ENCODE data around the gene GIMAP7.
"Not testable (repeated sequence)": the region's sequence is repeated elsewhere in the genome, so short reads cannot be mapped to it uniquely, and the experiment has no call there.

GIMAP7 gene

DNA sequence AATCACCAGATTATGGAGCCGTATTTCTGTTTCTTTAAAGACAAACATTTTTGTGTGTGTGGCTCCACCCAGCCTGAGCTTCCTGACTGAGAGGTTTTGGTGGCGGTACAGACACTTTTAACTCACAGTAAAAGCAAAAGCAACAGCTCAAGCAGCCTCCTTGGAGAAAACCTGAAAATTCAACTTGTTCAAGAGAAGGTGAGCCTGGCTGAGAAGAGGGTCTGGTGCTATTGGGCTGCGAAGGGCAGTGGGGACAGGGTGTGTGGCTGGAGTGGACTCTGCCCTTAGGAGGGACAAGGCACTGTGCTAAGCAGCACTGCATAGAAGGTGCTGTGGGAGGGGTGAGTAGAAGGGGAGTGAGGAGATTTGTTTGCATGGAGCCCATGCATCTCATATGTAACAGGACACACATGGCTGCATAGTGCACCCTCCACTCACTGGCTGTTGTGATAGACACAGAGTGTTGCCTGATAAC is at the start of gene GIMAP7:
GIMAP7 (plus strand) TSS at position 125 of the 475 bp plus-strand sequence. CDS start 5,103 bp downstream, outside the sequence.
- DNase-seq, result no peak

DNA sequence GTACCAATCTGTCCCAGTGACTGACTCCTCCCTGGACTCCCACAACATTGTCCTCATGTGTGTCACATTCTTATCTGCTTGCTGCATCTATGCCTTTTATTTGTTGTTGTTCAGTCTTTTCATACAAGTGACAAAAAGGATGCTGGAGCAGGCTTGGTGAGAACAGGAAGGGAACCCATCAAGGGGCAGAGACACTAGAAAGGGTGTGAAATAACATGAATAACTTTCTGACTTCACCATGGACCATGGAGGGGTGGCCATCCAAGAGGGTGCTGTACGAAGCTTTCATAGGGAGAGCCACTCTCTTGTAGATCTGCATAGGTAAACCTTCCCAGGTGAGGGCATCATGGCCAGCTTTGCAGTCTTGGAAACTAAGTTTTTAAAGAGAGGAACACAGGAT is 49.7 kb upstream of the GIMAP7 start:
- DNase-seq, result no peak

DNA sequence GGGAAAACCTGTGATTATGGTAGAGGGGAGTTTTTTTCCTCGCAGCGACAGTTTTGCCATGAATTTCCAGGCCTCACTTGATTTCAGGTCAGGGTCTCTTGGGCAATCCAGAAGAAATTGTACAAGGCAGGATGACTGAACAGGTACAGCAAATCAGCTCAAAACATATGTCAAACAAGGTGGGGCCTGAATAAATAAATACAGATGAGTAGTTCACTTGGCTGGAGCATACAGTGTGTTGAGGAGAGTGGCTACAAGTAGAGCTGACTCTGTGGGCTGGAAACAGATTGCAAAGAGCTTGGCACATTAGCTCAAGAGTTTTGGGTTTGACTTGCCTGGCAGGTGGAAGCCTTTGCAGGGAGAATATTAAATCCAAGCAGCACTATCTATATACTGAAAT is 49.3 kb upstream of the GIMAP7 start:
- no peak for DNase-seq

DNA sequence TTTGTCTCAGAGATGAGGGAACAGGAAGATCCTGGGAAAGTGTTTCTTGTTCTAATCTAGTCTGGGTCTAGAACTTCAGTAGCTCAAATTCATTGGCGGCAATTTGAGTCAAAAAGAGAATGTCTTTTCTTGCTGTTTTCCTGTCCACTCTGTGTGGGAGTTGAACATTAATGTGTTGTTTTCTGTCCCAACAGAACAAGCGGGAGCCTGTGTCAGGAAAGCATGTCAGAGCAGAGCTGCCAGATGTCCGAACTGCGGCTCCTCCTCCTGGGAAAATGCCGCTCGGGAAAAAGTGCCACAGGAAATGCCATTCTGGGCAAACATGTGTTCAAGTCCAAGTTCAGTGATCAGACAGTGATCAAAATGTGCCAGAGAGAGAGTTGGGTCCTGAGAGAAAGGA is 48.2 kb upstream of the GIMAP7 start:
- DNase-seq, result no peak

DNA sequence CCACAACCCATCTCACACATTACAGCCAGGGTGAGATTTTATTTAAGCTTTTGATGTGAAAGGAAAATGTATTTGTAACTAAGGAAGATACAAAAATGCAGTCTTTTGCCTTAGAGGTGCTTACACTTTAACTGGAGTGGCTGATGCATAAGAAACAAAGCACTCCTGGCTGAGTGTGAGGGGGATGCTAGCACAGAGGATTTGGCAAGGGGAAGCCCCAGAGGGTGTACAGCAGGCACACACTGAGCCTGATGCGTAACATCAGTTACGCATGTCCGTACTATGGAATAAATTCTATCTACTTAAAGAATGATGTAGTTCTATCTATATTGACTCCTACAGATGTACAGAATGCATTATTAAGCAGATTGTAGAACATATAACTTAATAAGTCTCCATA is 46.4 kb upstream of the GIMAP7 start:
- no peak for DNase-seq

DNA sequence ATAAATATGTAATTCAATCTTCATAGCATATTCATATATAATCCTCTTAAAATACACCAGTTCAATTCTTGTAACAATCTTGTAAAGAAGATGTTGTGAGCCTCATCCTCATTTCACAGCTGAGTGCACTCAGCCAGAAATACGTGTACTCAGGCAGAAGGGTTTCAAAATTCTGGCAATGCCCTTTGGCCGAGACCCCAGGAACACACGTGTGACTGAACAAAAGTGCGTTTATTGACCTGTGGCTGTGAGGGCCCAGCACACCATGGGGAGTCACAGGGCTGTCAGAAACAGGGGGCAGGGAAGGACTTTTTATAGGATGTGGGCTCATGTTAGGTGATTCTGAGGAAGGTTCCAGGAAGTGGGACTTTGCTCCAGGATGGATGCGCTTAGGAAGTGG is 42.8 kb upstream of the GIMAP7 start:
- no peak for DNase-seq

DNA sequence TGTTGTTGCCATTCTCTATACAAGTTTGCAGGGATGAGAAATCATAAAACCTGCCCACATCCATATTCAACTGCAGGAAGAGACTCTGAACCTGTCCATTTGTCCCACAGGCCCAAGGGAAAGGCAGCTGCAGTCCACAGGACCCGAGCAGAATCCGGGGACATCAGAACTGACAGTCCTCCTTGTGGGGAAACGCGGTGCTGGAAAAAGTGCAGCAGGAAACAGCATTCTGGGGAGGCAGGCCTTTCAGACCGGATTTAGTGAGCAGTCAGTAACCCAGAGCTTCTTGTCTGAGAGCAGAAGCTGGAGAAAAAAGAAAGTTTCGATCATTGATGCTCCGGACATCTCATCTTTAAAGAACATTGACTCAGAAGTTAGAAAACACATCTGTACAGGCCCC is 40.8 kb upstream of the GIMAP7 start:
- DNase-seq, result no peak

DNA sequence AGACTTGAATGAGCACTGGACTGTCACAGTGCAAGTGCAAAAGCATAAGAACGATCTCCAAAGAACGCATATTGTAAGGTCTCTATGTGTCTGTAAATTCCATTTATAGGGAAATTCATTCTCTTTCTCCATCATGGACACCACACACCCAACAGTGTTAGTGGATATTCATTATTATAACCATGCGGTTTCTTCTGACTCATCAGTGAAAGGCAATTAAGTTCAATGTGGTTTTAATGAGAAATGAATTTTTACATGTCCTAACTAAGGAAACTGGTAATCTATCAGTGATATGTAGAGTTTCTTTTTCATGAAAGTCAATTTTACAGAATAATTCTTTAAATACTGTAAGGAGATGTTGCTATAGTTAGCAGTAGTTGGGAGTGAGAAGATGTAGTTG is 38.4 kb upstream of the GIMAP7 start:
- no peak for DNase-seq

DNA sequence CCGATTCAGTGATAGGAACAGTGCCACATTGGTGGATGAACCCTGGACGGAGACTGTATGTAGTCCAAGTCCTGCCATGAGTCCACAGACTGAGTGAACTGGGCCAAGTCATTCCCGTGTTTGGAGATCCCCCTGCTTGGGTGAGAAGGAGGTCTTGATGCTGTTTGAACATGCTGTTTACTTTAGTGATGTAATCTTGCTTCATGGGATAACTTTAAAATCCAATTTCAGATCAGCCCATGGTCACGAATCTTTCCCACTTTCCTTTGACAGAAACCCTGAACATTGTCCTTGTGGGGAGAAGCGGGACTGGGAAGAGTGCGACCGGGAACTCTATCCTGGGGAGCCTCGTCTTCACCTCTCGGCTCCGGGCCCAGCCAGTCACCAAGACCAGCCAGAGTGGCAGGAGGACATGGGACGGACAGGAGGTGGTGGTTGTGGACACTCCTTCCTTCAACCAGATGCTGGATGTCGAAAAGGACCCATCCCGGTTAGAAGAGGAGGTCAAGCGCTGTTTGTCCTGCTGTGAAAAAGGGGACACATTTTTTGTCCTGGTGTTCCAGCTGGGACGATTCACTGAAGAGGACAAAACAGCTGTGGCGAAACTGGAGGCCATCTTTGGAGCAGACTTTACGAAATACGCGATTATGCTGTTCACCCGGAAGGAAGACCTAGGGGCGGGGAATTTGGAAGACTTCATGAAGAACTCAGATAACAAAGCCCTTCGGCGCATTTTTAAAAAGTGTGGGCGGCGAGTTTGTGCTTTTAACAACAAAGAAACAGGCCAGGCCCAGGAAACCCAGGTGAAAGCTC is 37.6 kb upstream of the GIMAP7 start:
- DNase-seq, result no peak

DNA sequence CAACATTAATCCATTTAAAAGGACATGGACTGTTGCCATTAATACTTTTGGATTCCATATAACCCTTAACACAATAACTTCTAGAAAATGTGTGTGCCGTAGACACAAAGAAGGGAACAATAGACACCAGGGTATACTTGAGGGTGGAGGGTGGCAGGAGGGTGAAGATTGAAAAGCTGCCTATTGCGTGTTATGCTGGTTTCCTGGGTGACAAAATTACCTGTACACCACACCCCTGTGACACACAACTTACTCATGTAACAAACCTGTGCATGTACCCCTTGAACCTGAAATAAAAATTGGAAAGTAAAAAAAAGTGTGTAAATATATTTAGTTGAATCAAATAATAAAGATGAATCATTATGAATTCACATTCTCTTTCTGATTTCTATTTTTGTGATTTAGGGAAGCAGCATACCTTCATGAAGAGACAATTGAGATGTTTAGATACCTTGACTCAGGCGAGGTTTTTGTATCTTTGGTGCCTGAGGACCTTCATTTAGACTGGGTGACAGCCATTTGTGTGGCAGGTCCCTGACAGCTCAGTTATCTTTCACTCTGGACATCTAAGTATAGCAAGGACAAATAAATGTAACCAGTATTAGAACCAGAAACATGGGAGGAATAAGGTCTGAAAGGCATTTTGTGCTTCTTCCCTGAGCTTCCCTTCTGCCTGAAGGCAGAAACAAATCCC is 35.5 kb upstream of the GIMAP7 start:
- DNase-seq, result no peak

DNA sequence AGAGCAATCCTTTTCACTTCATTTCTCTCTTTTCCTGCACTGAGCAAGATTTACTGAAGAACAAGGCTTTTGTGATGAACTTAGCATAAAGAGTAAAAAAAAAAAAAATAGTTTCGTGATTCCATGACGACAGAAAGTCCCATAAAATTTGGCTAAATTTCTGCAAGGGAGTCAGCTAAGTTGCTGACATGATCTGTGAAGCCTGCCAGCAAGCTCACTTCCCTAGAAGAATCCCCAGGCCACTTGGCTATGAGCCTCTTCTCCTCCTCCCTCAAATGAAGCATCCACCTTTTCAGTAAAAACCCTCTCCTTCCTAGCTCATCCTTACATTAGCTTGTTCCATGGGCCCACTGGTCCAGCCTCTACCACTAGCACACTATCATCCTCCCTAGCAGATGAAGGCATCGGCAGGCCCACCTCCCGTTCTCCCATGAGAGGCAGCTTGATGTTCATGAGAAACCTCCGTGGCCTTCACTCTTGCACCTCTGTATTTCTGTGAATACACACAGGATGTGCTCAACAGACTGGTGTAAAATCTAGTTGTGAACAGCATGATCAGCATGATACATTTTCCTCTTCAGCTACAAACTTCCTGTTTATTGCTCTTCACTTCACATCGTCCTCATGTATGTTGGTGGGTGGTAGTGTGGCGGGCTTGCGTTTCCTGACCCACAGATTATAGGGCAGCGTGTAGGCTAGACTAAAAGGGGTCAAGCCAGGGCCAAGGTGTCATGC is 33.3 kb upstream of the GIMAP7 start:
- no peak for DNase-seq

DNA sequence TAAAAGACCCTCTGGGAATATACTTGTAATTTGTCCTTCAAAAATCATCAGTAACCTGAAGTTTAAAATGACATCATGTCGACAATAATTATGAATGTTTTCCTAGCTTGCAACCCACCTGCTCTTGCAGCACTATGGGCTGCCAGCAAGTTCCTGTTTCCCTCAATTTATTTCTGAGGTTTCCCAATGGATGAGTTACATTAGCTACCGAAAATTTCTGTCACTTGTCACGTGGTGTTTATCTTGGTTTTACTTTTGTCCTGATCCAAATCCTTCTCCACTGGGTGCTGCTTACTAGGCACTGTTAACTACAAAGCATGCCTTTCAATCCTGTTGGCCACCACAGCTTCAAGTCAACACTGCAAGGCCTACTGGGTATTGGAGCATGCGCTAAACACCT is 32.8 kb upstream of the GIMAP7 start:
- no peak for DNase-seq

DNA sequence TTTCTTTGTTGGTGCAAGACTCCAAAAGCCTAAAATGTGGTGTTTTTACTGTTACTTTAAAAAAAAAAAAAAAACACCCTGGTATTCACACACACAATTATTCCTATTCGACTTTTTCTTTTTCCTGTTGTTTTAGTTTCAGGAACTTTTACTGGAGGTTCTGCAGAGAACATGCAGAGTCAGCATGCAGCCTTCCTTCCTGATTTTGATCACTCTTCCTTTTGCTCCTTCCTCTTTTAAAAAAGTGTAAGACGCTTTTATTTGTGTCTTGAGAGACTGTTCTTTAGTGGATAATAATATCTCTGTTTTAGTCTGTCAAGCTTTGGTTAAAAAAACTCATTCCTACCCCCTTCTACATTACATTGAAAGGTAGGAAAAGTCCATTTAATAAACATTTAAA is 31.2 kb upstream of the GIMAP7 start:
- DNase-seq, result not testable (repeated sequence)

DNA sequence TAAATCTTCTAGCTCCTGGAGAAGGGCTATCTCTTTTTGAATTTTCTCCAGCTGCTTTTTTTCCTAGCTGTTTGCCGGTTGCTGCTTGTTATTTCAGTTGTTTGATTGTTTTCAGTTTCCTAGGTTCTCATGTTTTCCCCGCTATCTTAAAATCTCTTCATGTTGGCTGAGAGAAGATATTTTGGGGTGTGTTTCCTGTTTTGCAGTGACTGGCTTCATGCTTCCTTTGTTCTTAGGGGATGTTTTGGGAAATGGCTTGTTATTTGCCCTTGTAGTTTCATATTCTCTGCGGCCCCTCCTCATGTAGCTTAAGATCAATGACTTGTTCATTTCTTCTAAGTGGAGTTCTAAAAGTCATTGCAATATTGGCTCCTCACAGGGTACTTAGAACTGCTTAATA is 30.6 kb upstream of the GIMAP7 start:
- not testable (repeated sequence) for DNase-seq

DNA sequence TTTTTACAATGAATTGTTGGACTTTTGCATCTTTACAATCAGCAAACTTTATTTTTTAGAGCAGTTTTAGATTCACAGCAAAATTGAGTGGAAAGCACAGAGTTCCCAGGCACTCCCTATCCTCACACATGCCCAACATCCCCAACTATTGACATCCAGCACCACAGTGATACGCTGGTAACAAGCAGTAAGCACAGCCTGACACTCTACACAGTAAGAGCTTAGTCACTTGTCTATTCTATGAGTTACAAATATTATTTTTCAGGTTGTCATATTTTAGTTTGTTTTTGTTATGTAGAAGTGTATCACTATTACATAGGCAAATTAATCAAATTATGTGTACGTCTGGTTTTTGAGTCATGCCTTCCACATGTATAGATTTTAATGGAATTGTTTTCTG is 27.0 kb upstream of the GIMAP7 start:
- DNase-seq, result no peak

DNA sequence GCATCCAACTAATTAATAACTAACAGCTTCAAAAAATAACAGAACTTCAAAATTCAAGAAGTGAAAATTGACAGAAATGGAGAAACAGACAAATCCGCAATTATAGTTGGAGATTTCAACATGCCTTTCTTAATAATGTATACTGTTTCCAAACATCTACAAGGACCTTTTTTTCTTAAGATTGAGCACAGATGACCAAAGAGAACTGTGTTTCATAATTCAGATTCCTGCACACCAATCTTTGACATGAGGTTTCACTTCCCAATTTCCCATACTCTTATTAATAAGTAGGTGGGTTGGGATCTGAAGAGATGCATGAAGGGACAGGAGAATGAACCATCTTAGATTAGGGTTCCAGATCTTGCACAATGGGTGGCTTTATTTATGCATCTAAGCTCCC is 24.9 kb upstream of the GIMAP7 start:
- DNase-seq, result no peak

DNA sequence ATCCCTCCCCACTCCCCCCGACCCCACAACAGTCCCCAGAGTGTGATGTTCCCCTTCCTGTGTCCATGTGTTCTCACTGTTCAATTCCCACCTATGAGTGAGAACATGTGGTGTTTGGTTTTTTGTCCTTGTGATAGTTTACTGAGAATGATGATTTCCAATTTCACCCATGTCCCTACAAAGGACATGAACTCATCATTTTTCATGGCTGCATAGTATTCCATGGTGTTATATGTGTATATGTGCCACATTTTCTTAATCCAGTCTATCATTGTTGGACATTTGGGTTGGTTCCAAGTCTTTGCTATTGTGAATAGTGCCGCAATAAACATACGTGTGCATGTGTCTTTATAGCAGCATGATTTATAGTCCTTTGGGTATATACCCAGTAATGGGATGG is 21.2 kb upstream of the GIMAP7 start:
- not testable (repeated sequence) for DNase-seq

DNA sequence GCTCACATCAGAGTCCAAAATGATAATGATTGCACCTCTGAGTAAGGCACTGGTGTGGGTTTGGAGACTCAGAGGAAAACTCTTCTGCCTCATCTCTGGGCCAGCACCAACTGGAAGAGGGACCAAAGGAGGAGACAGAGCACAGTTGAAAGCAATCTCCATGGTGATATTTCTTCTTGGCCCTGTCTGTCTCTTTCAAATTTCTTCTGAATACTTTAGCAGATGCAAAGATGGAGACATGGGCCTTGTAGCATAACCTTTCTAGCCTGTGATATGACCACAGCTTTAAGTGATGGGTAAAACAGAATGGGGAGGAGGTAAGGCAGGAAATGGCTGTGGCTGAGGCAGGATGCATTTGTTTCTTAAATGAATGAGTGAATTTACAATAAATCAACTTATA is 12.2 kb upstream of the GIMAP7 start:
- no peak for DNase-seq

DNA sequence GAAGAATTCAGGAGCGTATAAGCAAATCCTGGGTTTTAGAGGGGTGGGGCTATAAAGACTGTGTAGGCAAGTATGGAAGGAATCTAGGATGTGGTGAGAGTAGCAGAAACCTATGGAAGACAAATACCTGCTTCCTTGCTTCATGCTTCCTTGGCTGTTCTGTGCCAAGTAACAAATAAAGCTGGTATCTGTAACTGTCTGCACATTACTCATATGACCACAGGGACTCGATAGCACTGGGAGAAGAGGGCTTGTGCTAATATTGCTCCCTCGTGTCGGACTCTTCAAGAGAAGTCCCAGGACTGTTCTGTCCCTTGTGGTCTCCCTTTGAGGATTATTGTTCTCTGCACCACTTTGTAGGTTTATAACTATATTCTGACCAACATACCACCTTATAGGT is 11.5 kb upstream of the GIMAP7 start:
- DNase-seq, result no peak

DNA sequence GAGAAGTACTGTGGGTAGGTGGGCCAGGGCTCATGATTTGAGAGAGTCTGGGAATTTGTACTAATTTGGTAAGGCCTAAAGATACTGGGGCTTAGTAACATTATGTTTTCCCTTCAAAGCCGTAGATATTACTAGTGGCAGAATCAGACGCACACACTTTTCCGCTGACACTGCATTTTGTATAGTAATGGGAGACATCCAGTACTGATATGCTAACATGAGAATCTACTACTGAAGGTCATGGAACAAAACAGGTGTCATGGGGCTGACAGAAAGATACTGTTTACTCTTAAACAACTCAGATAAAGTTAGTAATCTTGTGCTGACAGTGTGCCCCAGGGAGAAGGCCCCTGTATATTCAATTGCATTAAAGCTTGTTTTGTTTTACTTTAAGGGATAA is 11.1 kb upstream of the GIMAP7 start:
- no peak for DNase-seq

DNA sequence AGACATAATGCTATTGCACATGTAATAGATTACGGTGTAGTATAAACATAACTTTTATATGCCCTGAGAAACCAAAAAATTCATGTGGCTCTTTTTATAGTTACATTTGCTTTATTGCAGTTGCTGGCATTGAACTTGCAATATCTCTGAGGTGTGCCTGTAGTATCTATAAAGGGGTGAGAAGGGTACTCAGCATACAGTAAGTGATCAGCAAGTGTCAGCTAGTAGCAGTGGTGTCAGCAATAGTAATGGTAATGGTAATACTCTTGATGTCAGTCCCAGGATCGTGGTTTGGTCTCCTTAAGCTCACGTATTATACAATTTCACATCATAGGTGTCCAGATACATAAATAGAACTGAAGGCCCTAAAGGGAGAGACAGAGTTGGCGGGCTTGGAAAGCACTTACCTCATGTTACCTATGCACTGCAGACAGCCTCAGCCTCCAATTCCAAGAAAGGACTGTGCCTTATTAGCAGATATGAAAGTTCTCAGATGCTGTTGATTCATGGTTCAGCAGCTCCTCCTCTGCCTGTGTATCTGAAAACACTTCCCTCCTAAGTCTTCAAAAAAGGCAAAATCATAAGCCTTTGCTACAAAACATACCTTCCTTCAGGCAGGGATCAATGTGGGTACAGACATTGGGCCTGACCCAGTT is 6.6 kb upstream of the GIMAP7 start:
- DNase-seq, result no peak

DNA sequence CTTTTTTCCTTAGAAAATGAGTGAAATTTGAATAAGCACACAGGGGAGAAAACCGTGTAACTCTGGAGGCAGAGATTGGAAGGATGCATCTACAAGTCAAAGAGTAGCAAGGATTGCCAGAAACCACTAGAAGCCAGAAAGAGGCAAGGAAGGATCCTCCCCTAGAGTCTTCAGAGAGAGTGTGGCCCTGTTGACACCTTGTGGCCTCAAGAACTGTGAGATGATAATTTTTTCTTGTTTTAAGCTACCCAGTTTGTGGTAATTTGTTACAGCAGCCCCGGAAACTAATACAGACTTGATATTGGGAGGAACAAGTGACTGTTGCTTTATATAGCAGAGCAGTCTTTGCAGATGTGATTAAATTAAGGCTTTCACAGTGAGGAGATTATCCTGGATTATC is 3.6 kb upstream of the GIMAP7 start:
- no peak for DNase-seq

DNA sequence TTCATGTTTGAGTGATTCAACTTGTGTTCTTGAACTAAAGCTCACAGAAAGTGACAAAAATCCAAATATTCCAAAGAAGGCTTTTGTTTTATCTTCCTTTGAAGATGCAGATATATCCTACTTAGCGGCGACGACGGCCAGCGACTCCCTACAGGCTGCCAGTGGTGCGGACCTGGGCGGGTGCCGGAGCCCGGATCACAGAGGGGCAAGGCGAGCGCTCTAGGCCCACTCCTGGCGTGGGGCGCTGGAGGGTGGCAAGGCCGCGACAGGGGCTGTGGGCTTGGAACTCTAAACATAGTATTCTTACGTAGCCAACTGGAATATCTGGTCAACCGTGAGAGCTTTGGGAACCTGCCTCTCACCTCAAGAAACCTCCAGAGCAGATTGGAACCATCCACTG is 914 bp upstream of the GIMAP7 start:
- DNase-seq, result no peak
